ENCODE measurements around the gene SIK3. TPM values are rescaled to one million over a fixed set of nuclear protein-coding genes. Genes with fewer than 3 reads are reported as not detected.

The SIK3 gene
- total RNA-seq, 2 experiments from 2014 or later, result 81.4 to 86.1 TPM

DNA sequence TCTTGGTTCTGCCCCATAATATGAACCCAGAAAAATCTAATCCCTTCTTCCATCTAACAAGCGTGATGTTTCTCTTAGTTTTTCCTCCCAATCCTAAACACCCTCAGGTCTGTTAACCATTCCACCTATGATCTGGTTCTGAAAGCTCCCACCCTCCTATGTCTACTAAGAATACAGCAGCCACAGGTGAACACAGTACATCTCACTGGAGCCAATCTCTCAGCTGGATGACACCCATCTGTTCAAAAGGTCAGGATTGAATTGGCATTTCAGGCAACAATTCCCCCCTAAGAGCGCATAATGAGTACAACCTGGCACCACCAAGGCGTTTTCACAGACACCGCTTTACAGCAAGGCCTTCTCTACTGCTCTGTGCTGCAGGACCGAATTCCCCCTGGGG is 241.8 kb downstream of the SIK3 start:
- Histone ChIP-seq H3K4me3 (ENCODE audit: low read length) (no peak overlapping the region), H3K9me3 (ENCODE audit: control insufficient read depth in 1 of 2, insufficient read depth in 1 of 2, low read length in 2 of 2) (no peaks in the 10 kb centered on the region), H3K27me3 (ENCODE audit: control insufficient read depth in 1 of 2, insufficient read depth in 2 of 2, low read length in 2 of 2) (no peaks in the 10 kb centered on the region), H3K36me3 (ENCODE audit: insufficient read depth, low read length) (peaks cover 43% of the 10 kb centered on the region), H3K4me1 (ENCODE audit: insufficient read depth, low read length) (peaks cover 54% of the 10 kb centered on the region), H3K27ac (ENCODE audit: low read depth in 1 of 2, low read length in 2 of 2) (peak overlapping the region in 1 of 2 donors; percentile 5)
- Mint-ChIP-seq H3K27ac (peak overlapping the region; percentile 82), H3K27me3 (no peaks in the 10 kb centered on the region), H3K9me3 (no peaks in the 10 kb centered on the region), H3K36me3 (ENCODE audit: low read depth) (peaks cover 46% of the 10 kb centered on the region), H3K4me1 (ENCODE audit: low read depth) (peaks cover 55% of the 10 kb centered on the region), H3K4me3 (peak overlapping the region; percentile 26)
- ATAC-seq (ENCODE audit: poor library complexity) (no peak), DNase-seq (no peak)
- ChIA-PET POLR2A (no interaction called here), CTCF (interaction anchor here (0.8 kb wide), 1 partner anchor 20 kb away, joined by 4 read pairs; no protein-coding TSS in a partner anchor)
- intact Hi-C loops (cut with DNase I, micrococcal nuclease), result loop anchor here in 1 of 2 experiments (10.0 kb wide), 1 partner anchor 68 kb away; no protein-coding TSS in a partner anchor
- TF ChIP-seq, protein P1, sequence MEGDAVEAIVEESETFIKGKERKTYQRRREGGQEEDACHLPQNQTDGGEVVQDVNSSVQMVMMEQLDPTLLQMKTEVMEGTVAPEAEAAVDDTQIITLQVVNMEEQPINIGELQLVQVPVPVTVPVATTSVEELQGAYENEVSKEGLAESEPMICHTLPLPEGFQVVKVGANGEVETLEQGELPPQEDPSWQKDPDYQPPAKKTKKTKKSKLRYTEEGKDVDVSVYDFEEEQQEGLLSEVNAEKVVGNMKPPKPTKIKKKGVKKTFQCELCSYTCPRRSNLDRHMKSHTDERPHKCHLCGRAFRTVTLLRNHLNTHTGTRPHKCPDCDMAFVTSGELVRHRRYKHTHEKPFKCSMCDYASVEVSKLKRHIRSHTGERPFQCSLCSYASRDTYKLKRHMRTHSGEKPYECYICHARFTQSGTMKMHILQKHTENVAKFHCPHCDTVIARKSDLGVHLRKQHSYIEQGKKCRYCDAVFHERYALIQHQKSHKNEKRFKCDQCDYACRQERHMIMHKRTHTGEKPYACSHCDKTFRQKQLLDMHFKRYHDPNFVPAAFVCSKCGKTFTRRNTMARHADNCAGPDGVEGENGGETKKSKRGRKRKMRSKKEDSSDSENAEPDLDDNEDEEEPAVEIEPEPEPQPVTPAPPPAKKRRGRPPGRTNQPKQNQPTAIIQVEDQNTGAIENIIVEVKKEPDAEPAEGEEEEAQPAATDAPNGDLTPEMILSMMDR (IDR thresholded peaks at IDR 0.05), result no peak

DNA sequence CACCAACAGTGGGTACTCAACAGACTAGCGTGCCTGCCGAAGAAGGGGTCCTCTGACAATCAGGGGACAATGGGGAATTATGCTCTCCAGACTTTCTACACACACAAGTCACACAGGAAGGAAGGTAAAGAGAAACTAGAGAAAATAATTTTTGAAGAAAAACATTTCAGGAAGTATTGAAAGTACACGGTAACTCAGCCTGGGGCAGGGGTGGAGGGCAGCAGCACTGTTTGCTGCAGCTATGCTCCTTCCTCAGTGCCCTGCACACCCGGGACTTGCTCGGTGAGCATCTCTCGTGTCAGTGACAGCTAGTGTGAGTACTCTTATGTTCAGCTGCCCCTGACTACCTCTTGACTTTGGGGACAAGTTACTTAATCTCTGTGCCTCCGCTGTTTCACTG is 242.8 kb downstream of the SIK3 start:
- CTCF ChIA-PET, result interaction anchor here (0.8 kb wide), 1 partner anchor 19 kb away, joined by 4 read pairs; no protein-coding TSS in a partner anchor
- Histone ChIP-seq H3K4me1 (ENCODE audit: insufficient read depth, low read length) (peaks cover 64% of the 10 kb centered on the region), H3K9me3 (ENCODE audit: control insufficient read depth in 1 of 2, insufficient read depth in 1 of 2, low read length in 2 of 2) (no peaks in the 10 kb centered on the region), H3K36me3 (ENCODE audit: insufficient read depth, low read length) (peaks cover 33% of the 10 kb centered on the region), H3K4me3 (ENCODE audit: low read length) (no peak overlapping the region), H3K27ac (ENCODE audit: low read depth in 1 of 2, low read length in 2 of 2) (peak overlapping the region in 1 of 2 donors; percentile 62), H3K27me3 (ENCODE audit: control insufficient read depth in 1 of 2, insufficient read depth in 2 of 2, low read length in 2 of 2) (no peaks in the 10 kb centered on the region)
- peak in 3 of 14 experiments; percentile 17 to 47 (median 18) for DNase-seq
- peak overlapping the region; percentile 82 for H3K27ac Mint-ChIP-seq
- TF ChIP-seq, protein P1 (IDR thresholded peaks at IDR 0.05), result no peak
- ATAC-seq (ENCODE audit: poor library complexity), result no peak
- H3K4me3 Mint-ChIP-seq, result peak overlapping the region; percentile 27
- peaks cover 64% of the 10 kb centered on the region for H3K4me1 Mint-ChIP-seq (ENCODE audit: low read depth)
- H3K36me3 Mint-ChIP-seq (ENCODE audit: low read depth), result peaks cover 36% of the 10 kb centered on the region
- intact Hi-C loops (cut with DNase I, micrococcal nuclease), result loop anchor here in 1 of 2 experiments (10.0 kb wide), 1 partner anchor 69 kb away; no protein-coding TSS in a partner anchor
- H3K27me3 Mint-ChIP-seq, result no peaks in the 10 kb centered on the region
- POLR2A ChIA-PET, result interaction anchor here (0.7 to 7.0 kb wide), 5 partner anchors 19 to 305 kb away, joined by 3 to 76 read pairs (median 3); partner anchors contain the start of genes APOA1, PAFAH1B2 and ZPR1
- H3K9me3 Mint-ChIP-seq, result no peaks in the 10 kb centered on the region

DNA sequence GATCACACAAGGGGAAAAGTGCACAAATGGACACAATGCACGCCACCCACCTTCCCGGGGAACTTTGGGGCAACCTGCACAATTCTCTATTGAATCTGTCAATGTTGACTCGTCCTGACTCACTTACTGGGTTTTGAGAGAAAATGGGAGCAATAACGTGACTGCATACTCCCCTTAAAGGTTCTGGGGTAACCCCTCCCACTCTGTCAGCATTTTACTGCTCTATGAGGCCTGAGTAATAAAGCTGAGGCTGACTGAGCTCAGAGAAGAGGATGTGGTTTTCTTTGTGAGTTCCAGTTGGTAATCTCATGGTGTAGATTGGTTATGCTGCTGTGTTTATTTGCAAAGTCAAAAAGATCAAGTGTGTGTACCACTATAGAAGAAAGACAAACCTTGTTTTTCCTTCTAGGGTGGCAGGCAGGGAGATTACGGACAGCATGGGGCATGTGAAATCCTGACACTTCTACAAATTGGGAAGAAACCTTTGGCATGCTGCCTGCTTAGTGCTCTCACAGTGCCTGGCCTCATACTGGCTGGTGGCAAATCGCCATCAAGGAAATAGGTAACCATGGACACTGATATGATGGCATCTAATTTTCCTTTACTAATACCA is 244.7 kb downstream of the SIK3 start:
- Histone ChIP-seq H3K4me3 (ENCODE audit: low read length) (peak overlapping the region; percentile 13), H3K9me3 (ENCODE audit: control insufficient read depth in 1 of 2, insufficient read depth in 1 of 2, low read length in 2 of 2) (no peaks in the 10 kb centered on the region), H3K27ac (ENCODE audit: low read depth in 1 of 2, low read length in 2 of 2) (peak overlapping the region; percentile 69 to 82), H3K27me3 (ENCODE audit: control insufficient read depth in 1 of 2, insufficient read depth in 2 of 2, low read length in 2 of 2) (no peaks in the 10 kb centered on the region), H3K36me3 (ENCODE audit: insufficient read depth, low read length) (peaks cover 25% of the 10 kb centered on the region), H3K4me1 (ENCODE audit: insufficient read depth, low read length) (peaks cover 68% of the 10 kb centered on the region)
- ChIA-PET POLR2A (interaction anchor here (0.6 to 7.0 kb wide), 23 partner anchors 8 to 325 kb away, joined by 3 to 76 read pairs (median 3); partner anchors contain the start of genes APOA1, APOA5, PAFAH1B2 and SIDT2), CTCF (interaction anchor here (1.6 to 2.2 kb wide), 3 partner anchors 18 to 373 kb away, joined by 4 to 9 read pairs (median 5); partner anchors contain the start of gene APOA5)
- ATAC-seq (ENCODE audit: poor library complexity) (peak; percentile 95), DNase-seq (peak in 12 of 14 experiments; percentile 15 to 93 (median 52))
- peak overlapping the region; percentile 82 for H3K27ac Mint-ChIP-seq
- intact Hi-C loops (cut with DNase I, micrococcal nuclease), result loop anchor here (5.0 to 10.0 kb wide), 3 partner anchors 61 to 71 kb away; partner anchors contain the start of genes APOA5 (in 1 of the 2) and ZPR1 (in 1 of the 2)
- peaks cover 74% of the 10 kb centered on the region for H3K4me1 Mint-ChIP-seq (ENCODE audit: low read depth)
- H3K4me3 Mint-ChIP-seq, result peak overlapping the region; percentile 18
- TF ChIP-seq, protein P1 (IDR thresholded peaks at IDR 0.05), result no peak
- H3K36me3 Mint-ChIP-seq (ENCODE audit: low read depth), result peaks cover 29% of the 10 kb centered on the region
- H3K27me3 Mint-ChIP-seq, result no peaks in the 10 kb centered on the region
- no peaks in the 10 kb centered on the region for H3K9me3 Mint-ChIP-seq

Measured in CD4-positive, alpha-beta T cell (primary cell).